HEK293 (cell line): ENCODE measurements around the gene TNFRSF9.

ENCODE experiments used
- CTCF ChIA-PET: fragments of 350-600 bp; formaldehyde crosslinking; extraction: SDS; loops from one replicate; lab custom pipeline; 2021; ENCODE audit warnings: antibody characterized with exemption; lab: Yijun Ruan, JAX
- POLR2A ChIA-PET: fragments of 300-600 bp; formaldehyde crosslinking; extraction: SDS; loops from one replicate; lab custom pipeline; 2020; ENCODE audit warnings: antibody characterized with exemption, inconsistent platforms; lab: Yijun Ruan, JAX
- H3K27ac ChIP-seq: fragments of 200-500 bp; sonication (Bioruptor generic); 2 replicates; pipeline ENCODE4 v1.5.1; 2014; ENCODE audit warnings: low read depth, low read length, control low read depth, inconsistent platforms; ENCODE audit errors: extremely low read depth
- H3K36me3 ChIP-seq, 2 experiments: fragments of 200-500 bp in 1 of 2; sonication (Bioruptor generic) in 1 of 2; 1 replicate in 1 of 2; 2 replicates in 1 of 2; pipeline ENCODE4 v1.5.1; 2014 to 2017; ENCODE audit warnings: inconsistent platforms in 2 of 2, low read length in 2 of 2; ENCODE audit not compliant: control insufficient read depth in 2 of 2, insufficient read depth in 1 of 2
- H3K4me1 ChIP-seq: fragments of 200-500 bp; sonication (Bioruptor generic); 2 replicates; pipeline ENCODE4 v1.5.1; 2014; ENCODE audit warnings: mild to moderate bottlenecking, low read length, inconsistent platforms; ENCODE audit not compliant: control insufficient read depth, insufficient read depth
- H3K4me3 ChIP-seq: 2 replicates; pipeline ENCODE4 v1.5.1; 2011; ENCODE audit warnings: low read depth, mild to moderate bottlenecking, control low read depth, low read length, moderate library complexity
- H3K9me3 ChIP-seq: fragments of 200-500 bp; sonication (Bioruptor generic); 2 replicates; pipeline ENCODE4 v1.5.1; 2014; ENCODE audit warnings: low read depth, low read length, inconsistent platforms; ENCODE audit not compliant: control insufficient read depth, insufficient read depth
- GLIS2 ChIP-seq: fragments of 450-650 bp; formaldehyde crosslinking; IDR thresholded peaks from 2 replicates; pipeline ENCODE4 v1.5.1; 2016; ENCODE audit warnings: missing biosample characterization, missing genetic modification characterization
- HOXD13 ChIP-seq: sonication (generic); formaldehyde crosslinking; IDR thresholded peaks from 2 replicates; pipeline ENCODE4 v1.8.0; 2022; ENCODE audit warnings: missing genetic modification reagents, borderline replicate concordance
- IKZF3 ChIP-seq: fragments of 450-650 bp; IDR thresholded peaks from 2 replicates; pipeline ENCODE4 v1.5.0; 2018; ENCODE audit warnings: missing biosample characterization, mild to moderate bottlenecking, missing genetic modification characterization, moderate library complexity
- KLF9 ChIP-seq: fragments of 450-650 bp; formaldehyde crosslinking; IDR thresholded peaks from 2 replicates; pipeline ENCODE4 v1.5.1; 2016; ENCODE audit warnings: missing biosample characterization, missing genetic modification characterization, low read depth
- OVOL3 ChIP-seq: fragments of 450-650 bp; formaldehyde crosslinking; IDR thresholded peaks from 2 replicates; pipeline ENCODE4 v1.5.1; 2016; ENCODE audit warnings: missing biosample characterization, missing genetic modification characterization
- SETDB1 ChIP-seq: IDR thresholded peaks from one replicate; pipeline ENCODE4 v1.6.1; 2017; ENCODE audit warnings: mild to moderate bottlenecking, low read length, moderate library complexity, mixed read lengths; ENCODE audit not compliant: insufficient read length
- WT1 ChIP-seq: fragments of 450-650 bp; formaldehyde crosslinking; IDR thresholded peaks from 2 replicates; pipeline ENCODE4 v1.5.1; 2016; ENCODE audit warnings: missing biosample characterization, missing genetic modification characterization
- YY1 ChIP-seq: fragments of 450-650 bp; formaldehyde crosslinking; IDR thresholded peaks from 2 replicates; pipeline ENCODE4 v1.5.1; 2018; ENCODE audit warnings: missing biosample characterization, missing genetic modification characterization
- ZNF155 ChIP-seq: fragments of 450-650 bp; formaldehyde crosslinking; IDR thresholded peaks from 2 replicates; pipeline ENCODE4 v1.5.1; 2016; ENCODE audit warnings: missing biosample characterization, missing genetic modification characterization
- ZNF391 ChIP-seq: fragments of 450-650 bp; formaldehyde crosslinking; IDR thresholded peaks from 2 replicates; pipeline ENCODE4 v1.5.1; 2016; ENCODE audit warnings: low read depth, missing biosample characterization, missing genetic modification characterization, borderline replicate concordance
- ZNF394 ChIP-seq: fragments of 450-650 bp; formaldehyde crosslinking; IDR thresholded peaks from 2 replicates; pipeline ENCODE4 v1.5.1; 2016; ENCODE audit warnings: missing biosample characterization, missing genetic modification characterization, mild to moderate bottlenecking, moderate library complexity, borderline replicate concordance
- ZNF416 ChIP-seq: fragments of 450-650 bp; formaldehyde crosslinking; IDR thresholded peaks from 2 replicates; pipeline ENCODE4 v1.5.1; 2016; ENCODE audit warnings: missing biosample characterization, missing genetic modification characterization
- ZNF510 ChIP-seq: fragments of 450-650 bp; formaldehyde crosslinking; IDR thresholded peaks from 2 replicates; pipeline ENCODE4 v1.5.1; 2018; ENCODE audit warnings: mild to moderate bottlenecking, missing genetic modification characterization, missing biosample characterization; ENCODE audit not compliant: insufficient replicate concordance
- ZNF571 ChIP-seq: fragments of 450-650 bp; formaldehyde crosslinking; IDR thresholded peaks from 2 replicates; pipeline ENCODE4 v1.5.0; 2017; ENCODE audit warnings: missing biosample characterization, missing genetic modification characterization
- ZNF629 ChIP-seq: fragments of 450-650 bp; formaldehyde crosslinking; IDR thresholded peaks from 2 replicates; pipeline ENCODE4 v1.5.1; 2017; ENCODE audit warnings: missing biosample characterization, missing genetic modification characterization
- ZNF776 ChIP-seq: fragments of 450-650 bp; formaldehyde crosslinking; IDR thresholded peaks from 2 replicates; pipeline ENCODE4 v1.5.0; 2017; ENCODE audit warnings: missing biosample characterization, missing genetic modification characterization, borderline replicate concordance
- ZSCAN23 ChIP-seq: fragments of 450-650 bp; formaldehyde crosslinking; IDR thresholded peaks from 2 replicates; pipeline ENCODE4 v1.5.1; 2016; ENCODE audit warnings: missing biosample characterization, missing genetic modification characterization
- TF ChIP-seq, protein P1 (sequence below): fragments of 450-650 bp; formaldehyde crosslinking; IDR thresholded peaks from 2 replicates; pipeline ENCODE4 v1.5.1; 2016; ENCODE audit warnings: missing biosample characterization, missing genetic modification characterization
- TF ChIP-seq, protein P2 (sequence below): fragments of 450-650 bp; formaldehyde crosslinking; IDR thresholded peaks from 2 replicates; pipeline ENCODE4 v1.5.1; 2016; ENCODE audit warnings: missing biosample characterization, missing genetic modification characterization
- TF ChIP-seq, protein P3 (sequence below): fragments of 450-650 bp; formaldehyde crosslinking; IDR thresholded peaks from 2 replicates; pipeline ENCODE4 v1.5.1; 2016; ENCODE audit warnings: missing biosample characterization, missing genetic modification characterization, borderline replicate concordance
- TF ChIP-seq, protein P4 (sequence below): fragments of 450-650 bp; formaldehyde crosslinking; IDR thresholded peaks from 2 replicates; pipeline ENCODE4 v1.5.1; 2016; ENCODE audit warnings: missing biosample characterization, missing genetic modification characterization

Gene TNFRSF9

DNA sequence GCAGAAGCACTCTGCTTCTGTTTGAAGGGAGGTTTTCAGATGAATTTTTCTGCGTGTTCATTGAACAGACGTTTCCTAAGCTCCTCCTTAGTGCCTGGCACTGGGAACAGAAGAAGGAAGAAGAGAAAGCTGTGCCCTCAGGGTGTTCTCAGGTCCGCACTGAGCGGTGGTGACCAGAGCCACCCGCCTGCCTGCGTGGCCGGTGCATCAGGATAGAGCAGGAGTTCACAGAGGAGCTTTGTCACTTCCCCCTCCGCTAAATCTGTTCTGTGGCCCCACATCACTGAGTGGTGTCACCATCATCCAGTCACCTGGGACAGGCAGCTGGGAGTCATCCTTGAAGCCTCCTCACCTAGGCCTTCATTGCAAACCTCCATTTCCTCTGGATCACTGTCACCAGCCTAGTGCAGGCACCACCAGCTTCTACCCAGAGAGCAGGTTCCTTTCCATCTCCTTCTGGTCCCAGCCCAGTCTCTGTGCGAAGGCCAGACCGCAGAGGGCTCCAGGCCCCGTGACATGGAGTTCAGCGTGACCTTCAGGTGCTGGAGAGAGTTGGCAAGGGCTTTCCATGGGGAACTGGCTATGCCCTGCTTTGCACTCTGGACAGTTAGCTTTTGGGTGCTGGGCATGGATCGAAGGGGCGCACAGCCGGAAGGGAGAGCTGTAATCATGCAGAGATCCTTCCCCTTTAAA is 42.6 kb upstream of the TNFRSF9 start (continued):
- TF ChIP-seq IKZF3 (tag by site-specific recombination) (no peak), ZNF510 (tag by site-specific recombination) (no peak), WT1 (tag by site-specific recombination) (no peak), ZNF629 (no peak), GLIS2 (tag by site-specific recombination) (no peak)
- TF ChIP-seq, protein P1, sequence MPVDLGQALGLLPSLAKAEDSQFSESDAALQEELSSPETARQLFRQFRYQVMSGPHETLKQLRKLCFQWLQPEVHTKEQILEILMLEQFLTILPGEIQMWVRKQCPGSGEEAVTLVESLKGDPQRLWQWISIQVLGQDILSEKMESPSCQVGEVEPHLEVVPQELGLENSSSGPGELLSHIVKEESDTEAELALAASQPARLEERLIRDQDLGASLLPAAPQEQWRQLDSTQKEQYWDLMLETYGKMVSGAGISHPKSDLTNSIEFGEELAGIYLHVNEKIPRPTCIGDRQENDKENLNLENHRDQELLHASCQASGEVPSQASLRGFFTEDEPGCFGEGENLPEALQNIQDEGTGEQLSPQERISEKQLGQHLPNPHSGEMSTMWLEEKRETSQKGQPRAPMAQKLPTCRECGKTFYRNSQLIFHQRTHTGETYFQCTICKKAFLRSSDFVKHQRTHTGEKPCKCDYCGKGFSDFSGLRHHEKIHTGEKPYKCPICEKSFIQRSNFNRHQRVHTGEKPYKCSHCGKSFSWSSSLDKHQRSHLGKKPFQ (tag by site-specific recombination) = no peak

DNA sequence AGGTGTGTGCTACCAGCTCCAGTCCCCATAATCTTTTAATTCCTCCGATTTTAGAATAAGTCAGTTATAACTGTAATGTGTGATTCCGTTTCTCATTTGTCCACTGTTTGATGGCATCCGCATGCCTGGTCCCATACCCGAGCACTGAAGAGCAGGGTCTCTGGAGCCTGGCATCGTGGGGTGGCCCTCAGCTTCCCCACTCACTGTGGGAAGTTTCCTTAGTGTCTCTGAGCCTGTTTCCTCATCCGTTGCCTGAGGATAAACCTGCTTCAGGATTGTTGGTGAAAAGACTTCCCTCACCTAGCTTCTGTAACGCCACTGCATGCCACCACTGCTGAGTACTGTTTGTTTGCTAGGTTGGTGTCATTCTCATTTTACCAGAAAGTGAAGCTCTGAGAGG is 40.3 kb upstream of the TNFRSF9 start:
- Histone ChIP-seq H3K9me3 (no peaks in the 10 kb centered on the region), H3K27ac (no peak overlapping the region), H3K36me3 (peaks cover 45 to 85% of the 10 kb centered on the region in 2 experiments), H3K4me3 (no peak overlapping the region), H3K4me1 (no peaks in the 10 kb centered on the region)
- POLR2A ChIA-PET = no interaction called here
- TF ChIP-seq YY1 (tag by site-specific recombination) = no peak
- no peak for TF ChIP-seq ZNF391 (tag by site-specific recombination)
- no peak for TF ChIP-seq KLF9 (tag by site-specific recombination)
- no peak for TF ChIP-seq ZNF416 (tag by site-specific recombination)
- TF ChIP-seq, protein P2, sequence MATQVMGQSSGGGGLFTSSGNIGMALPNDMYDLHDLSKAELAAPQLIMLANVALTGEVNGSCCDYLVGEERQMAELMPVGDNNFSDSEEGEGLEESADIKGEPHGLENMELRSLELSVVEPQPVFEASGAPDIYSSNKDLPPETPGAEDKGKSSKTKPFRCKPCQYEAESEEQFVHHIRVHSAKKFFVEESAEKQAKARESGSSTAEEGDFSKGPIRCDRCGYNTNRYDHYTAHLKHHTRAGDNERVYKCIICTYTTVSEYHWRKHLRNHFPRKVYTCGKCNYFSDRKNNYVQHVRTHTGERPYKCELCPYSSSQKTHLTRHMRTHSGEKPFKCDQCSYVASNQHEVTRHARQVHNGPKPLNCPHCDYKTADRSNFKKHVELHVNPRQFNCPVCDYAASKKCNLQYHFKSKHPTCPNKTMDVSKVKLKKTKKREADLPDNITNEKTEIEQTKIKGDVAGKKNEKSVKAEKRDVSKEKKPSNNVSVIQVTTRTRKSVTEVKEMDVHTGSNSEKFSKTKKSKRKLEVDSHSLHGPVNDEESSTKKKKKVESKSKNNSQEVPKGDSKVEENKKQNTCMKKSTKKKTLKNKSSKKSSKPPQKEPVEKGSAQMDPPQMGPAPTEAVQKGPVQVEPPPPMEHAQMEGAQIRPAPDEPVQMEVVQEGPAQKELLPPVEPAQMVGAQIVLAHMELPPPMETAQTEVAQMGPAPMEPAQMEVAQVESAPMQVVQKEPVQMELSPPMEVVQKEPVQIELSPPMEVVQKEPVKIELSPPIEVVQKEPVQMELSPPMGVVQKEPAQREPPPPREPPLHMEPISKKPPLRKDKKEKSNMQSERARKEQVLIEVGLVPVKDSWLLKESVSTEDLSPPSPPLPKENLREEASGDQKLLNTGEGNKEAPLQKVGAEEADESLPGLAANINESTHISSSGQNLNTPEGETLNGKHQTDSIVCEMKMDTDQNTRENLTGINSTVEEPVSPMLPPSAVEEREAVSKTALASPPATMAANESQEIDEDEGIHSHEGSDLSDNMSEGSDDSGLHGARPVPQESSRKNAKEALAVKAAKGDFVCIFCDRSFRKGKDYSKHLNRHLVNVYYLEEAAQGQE (tag by site-specific recombination) = no peak
- no peak for TF ChIP-seq HOXD13 (CRISPR knock-in tag)
- TF ChIP-seq, protein P3, sequence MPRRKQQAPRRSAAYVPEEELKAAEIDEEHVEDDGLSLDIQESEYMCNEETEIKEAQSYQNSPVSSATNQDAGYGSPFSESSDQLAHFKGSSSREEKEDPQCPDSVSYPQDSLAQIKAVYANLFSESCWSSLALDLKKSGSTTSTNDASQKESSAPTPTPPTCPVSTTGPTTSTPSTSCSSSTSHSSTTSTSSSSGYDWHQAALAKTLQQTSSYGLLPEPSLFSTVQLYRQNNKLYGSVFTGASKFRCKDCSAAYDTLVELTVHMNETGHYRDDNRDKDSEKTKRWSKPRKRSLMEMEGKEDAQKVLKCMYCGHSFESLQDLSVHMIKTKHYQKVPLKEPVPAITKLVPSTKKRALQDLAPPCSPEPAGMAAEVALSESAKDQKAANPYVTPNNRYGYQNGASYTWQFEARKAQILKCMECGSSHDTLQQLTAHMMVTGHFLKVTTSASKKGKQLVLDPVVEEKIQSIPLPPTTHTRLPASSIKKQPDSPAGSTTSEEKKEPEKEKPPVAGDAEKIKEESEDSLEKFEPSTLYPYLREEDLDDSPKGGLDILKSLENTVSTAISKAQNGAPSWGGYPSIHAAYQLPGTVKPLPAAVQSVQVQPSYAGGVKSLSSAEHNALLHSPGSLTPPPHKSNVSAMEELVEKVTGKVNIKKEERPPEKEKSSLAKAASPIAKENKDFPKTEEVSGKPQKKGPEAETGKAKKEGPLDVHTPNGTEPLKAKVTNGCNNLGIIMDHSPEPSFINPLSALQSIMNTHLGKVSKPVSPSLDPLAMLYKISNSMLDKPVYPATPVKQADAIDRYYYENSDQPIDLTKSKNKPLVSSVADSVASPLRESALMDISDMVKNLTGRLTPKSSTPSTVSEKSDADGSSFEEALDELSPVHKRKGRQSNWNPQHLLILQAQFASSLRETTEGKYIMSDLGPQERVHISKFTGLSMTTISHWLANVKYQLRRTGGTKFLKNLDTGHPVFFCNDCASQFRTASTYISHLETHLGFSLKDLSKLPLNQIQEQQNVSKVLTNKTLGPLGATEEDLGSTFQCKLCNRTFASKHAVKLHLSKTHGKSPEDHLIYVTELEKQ (tag by site-specific recombination) = no peak
- TF ChIP-seq OVOL3 (tag by site-specific recombination) = no peak
- TF ChIP-seq ZSCAN23 (tag by site-specific recombination) = no peak
- TF ChIP-seq SETDB1 = no peak
- no peak for TF ChIP-seq ZNF776 (tag by site-specific recombination)
- TF ChIP-seq, protein P4, sequence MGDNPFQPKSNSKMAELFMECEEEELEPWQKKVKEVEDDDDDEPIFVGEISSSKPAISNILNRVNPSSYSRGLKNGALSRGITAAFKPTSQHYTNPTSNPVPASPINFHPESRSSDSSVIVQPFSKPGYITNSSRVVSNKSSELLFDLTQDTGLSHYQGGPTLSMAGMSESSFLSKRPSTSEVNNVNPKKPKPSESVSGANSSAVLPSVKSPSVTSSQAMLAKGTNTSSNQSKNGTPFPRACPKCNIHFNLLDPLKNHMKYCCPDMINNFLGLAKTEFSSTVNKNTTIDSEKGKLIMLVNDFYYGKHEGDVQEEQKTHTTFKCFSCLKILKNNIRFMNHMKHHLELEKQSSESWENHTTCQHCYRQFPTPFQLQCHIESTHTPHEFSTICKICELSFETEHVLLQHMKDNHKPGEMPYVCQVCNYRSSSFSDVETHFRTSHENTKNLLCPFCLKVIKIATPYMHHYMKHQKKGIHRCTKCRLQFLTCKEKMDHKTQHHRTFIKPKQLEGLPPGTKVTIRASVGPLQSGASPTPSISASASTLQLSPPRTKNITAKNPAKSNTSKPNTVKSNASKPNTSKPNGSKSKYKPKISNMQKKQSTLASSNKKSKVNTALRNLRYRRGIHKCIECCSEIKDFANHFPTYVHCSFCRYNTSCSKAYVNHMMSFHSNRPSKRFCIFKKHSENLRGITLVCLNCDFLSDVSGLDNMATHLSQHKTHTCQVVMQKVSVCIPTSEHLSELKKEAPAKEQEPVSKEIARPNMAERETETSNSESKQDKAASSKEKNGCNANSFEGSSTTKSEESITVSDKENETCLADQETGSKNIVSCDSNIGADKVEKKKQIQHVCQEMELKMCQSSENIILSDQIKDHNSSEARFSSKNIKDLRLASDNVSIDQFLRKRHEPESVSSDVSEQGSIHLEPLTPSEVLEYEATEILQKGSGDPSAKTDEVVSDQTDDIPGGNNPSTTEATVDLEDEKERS (tag by site-specific recombination) = no peak
- TF ChIP-seq ZNF155 (tag by site-specific recombination) = no peak
- TF ChIP-seq ZNF394 (tag by site-specific recombination) = no peak
- TF ChIP-seq ZNF571 (tag by site-specific recombination) = no peak
- CTCF ChIA-PET = interaction anchor here (0.6 to 5.8 kb wide), 13 partner anchors 9 to 369 kb away, joined by 3 to 73 read pairs (median 3); no protein-coding TSS in a partner anchor
